ENCODE measurements around the gene KRT6C. TPM values are rescaled to one million over a fixed set of nuclear protein-coding genes. Genes with fewer than 3 reads are reported as not detected.
"Not testable (repeated sequence)": the region's sequence is repeated elsewhere in the genome, so short reads cannot be mapped to it uniquely, and the experiment has no call there.

The KRT6C gene
- total RNA-seq, 5 donors from 2014 or later (not counting 1 experiment from before 2014, with no cell fraction given) = not detected

DNA sequence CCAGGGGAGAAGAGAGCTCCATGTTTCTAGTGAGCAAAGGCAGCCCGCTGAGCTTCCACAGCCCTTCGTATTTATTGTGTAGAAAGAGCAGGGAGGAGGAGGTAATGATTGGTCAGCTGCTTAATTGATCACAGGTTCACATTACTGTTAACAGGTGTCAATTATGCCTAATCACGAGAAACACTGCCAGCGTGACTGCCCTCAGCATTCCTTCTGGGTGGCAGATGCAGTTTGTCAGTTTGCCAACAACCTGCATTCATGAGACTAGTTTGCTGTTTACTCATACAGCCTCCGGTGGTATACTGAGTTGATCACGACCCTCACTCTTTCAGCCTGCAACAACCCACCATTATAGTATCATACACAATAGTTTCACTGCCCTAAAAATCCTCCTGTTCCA is 27.0 kb upstream of the KRT6C start:
- CTCF ChIA-PET = interaction anchor here in 1 of 2 donors (0.8 kb wide), 1 partner anchor 671 kb away, joined by 3 read pairs; no protein-coding TSS in a partner anchor

GRCh38 chr12:52499806-52500560 is 26.4 kb upstream of the KRT6C start:
- Histone ChIP-seq H3K9me3 (no peaks in the 10 kb centered on the region), H3K4me3 (ENCODE audit: control insufficient read depth in 1 of 2, extremely low read depth in 1 of 2, low read length in 1 of 2) (no peak overlapping the region), H3K36me3 (ENCODE audit: control insufficient read depth in 2 of 2, extremely low read depth in 1 of 2, insufficient read depth in 1 of 2, low read length in 1 of 2) (no peaks in the 10 kb centered on the region), H3K27me3 (replicated peaks in 1 of 2; ENCODE audit: control insufficient read depth in 2 of 2, extremely low read depth in 1 of 2, insufficient read depth in 2 of 2, low read length in 1 of 2) (peaks cover 0 to 6% of the 10 kb centered on the region in 2 experiments), H3K27ac (ENCODE audit: low read length) (no peak overlapping the region), H3K4me1 (ENCODE audit: control insufficient read depth in 1 of 2, extremely low read depth in 1 of 2, insufficient read depth in 2 of 2, low read length in 2 of 2) (no peaks in the 10 kb centered on the region)
- Mint-ChIP-seq H3K27ac (no peak overlapping the region), H3K4me3 (no peak overlapping the region), H3K27me3 (peaks cover 10 to 22% of the 10 kb centered on the region in 2 donors), H3K4me1 (peaks cover 0 to 4% (median 1%) of the 10 kb centered on the region in 3 donors), H3K9me3 (peaks cover 0 to 2% (median 0%) of the 10 kb centered on the region in 3 donors), H3K36me3 (no peaks in the 10 kb centered on the region)
- CTCF ChIA-PET = interaction anchor here in 1 of 2 donors (0.8 kb wide), 1 partner anchor 670 kb away, joined by 3 read pairs; no protein-coding TSS in a partner anchor
- POLR2A ChIA-PET = no interaction called here
- WGBS (ENCODE audit: insufficient coverage) = 60% methylated on average over 2 of the region's 5 CpGs
- no peak for DNase-seq
- ATAC-seq (replicated peaks in 1 of 4) = no peak

More for the DNA sequence above, 27.0 kb upstream of the KRT6C start:
- H3K27me3 ChIP-seq (replicated peaks in 1 of 2; ENCODE audit: control insufficient read depth in 2 of 2, extremely low read depth in 1 of 2, insufficient read depth in 2 of 2, low read length in 1 of 2); H3K27ac ChIP-seq (ENCODE audit: low read length); H3K4me3 Mint-ChIP-seq; H3K36me3 ChIP-seq (ENCODE audit: control insufficient read depth in 2 of 2, extremely low read depth in 1 of 2, insufficient read depth in 1 of 2, low read length in 1 of 2); DNase-seq; H3K4me3 ChIP-seq (ENCODE audit: control insufficient read depth in 1 of 2, extremely low read depth in 1 of 2, low read length in 1 of 2); POLR2A ChIA-PET; H3K4me1 ChIP-seq (ENCODE audit: control insufficient read depth in 1 of 2, extremely low read depth in 1 of 2, insufficient read depth in 2 of 2, low read length in 2 of 2); H3K36me3 Mint-ChIP-seq; H3K9me3 Mint-ChIP-seq; ATAC-seq (replicated peaks in 1 of 4); H3K9me3 ChIP-seq; H3K27ac Mint-ChIP-seq; H3K4me1 Mint-ChIP-seq: not testable (repeated sequence)
- WGBS (ENCODE audit: insufficient coverage) = 77% methylated on average over 6 of the region's 6 CpGs
- peaks cover 10 to 28% of the 10 kb centered on the region in 2 donors for H3K27me3 Mint-ChIP-seq

DNA sequence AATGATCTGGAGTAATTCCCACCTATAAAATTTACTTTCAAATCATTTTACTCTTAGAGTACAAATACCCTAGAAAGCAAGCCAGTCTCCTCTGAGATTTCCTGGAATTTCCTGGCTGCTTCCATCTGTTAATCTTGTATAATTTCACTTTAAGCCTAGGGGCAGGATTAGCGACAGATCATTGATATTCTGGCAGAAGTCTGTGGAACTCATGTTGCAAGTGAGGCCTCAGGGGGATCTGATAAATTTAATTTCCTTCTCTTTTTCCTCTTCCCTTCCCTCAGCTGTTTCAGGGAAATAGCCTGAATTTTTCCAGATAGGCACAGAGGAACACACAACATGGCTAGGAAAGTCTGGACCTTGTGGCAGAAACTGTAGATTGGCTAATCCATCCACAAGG is 25.3 kb upstream of the KRT6C start:
- Mint-ChIP-seq H3K27ac (no peak overlapping the region), H3K4me1 (peaks cover 0 to 4% (median 1%) of the 10 kb centered on the region in 3 donors), H3K27me3 (peaks cover 10 to 25% of the 10 kb centered on the region in 2 donors), H3K9me3 (peaks cover 0 to 2% (median 0%) of the 10 kb centered on the region in 3 donors), H3K36me3 (no peaks in the 10 kb centered on the region), H3K4me3 (no peak overlapping the region)
- POLR2A ChIA-PET = interaction anchor here in 1 of 2 donors (0.6 kb wide), 1 partner anchor 269 kb away, joined by 3 read pairs; no protein-coding TSS in a partner anchor
- no peaks in the 10 kb centered on the region for H3K36me3 ChIP-seq (ENCODE audit: control insufficient read depth in 2 of 2, extremely low read depth in 1 of 2, insufficient read depth in 1 of 2, low read length in 1 of 2)
- no peak for DNase-seq
- H3K27ac ChIP-seq (ENCODE audit: low read length) = no peak overlapping the region
- no peaks in the 10 kb centered on the region for H3K9me3 ChIP-seq
- no CpG with 5 or more reads among the region's 1 CpG for WGBS (ENCODE audit: insufficient coverage)
- no peak overlapping the region for H3K4me3 ChIP-seq (ENCODE audit: control insufficient read depth in 1 of 2, extremely low read depth in 1 of 2, low read length in 1 of 2)
- ATAC-seq (replicated peaks in 1 of 4) = no peak
- H3K27me3 ChIP-seq (replicated peaks in 1 of 2; ENCODE audit: control insufficient read depth in 2 of 2, extremely low read depth in 1 of 2, insufficient read depth in 2 of 2, low read length in 1 of 2) = peaks cover 0 to 6% of the 10 kb centered on the region in 2 experiments
- CTCF ChIA-PET = no interaction called here
- no peaks in the 10 kb centered on the region for H3K4me1 ChIP-seq (ENCODE audit: control insufficient read depth in 1 of 2, extremely low read depth in 1 of 2, insufficient read depth in 2 of 2, low read length in 2 of 2)

DNA sequence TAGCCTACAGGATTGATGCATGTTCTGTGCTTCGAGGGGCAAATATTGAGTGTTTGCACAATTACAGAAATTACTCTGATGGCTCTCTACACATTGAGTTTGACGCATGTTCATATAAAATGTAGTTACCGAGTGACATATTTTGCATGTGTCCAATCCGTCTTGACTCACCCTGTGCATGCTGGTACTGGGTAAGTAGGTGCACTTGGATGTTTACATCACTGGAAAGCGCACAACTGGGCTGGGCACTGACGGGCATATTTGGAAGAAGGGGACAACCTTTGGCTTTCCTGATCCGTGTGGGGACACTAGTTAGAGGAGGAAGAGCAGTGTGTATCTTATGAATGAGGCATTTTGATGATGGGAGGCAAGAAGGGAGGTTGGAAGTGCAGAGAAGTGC is 24.4 kb upstream of the KRT6C start:
- ATAC-seq (replicated peaks in 1 of 4) = no peak
- Mint-ChIP-seq H3K27ac (no peak overlapping the region), H3K4me1 (peaks cover 0 to 4% (median 1%) of the 10 kb centered on the region in 3 donors), H3K27me3 (peaks cover 16 to 26% of the 10 kb centered on the region in 2 donors), H3K9me3 (peaks cover 0 to 2% (median 0%) of the 10 kb centered on the region in 3 donors), H3K4me3 (no peak overlapping the region), H3K36me3 (no peaks in the 10 kb centered on the region)
- CTCF ChIA-PET = no interaction called here
- Histone ChIP-seq H3K36me3 (ENCODE audit: control insufficient read depth in 2 of 2, extremely low read depth in 1 of 2, insufficient read depth in 1 of 2, low read length in 1 of 2) (no peaks in the 10 kb centered on the region), H3K9me3 (no peaks in the 10 kb centered on the region), H3K4me1 (ENCODE audit: control insufficient read depth in 1 of 2, extremely low read depth in 1 of 2, insufficient read depth in 2 of 2, low read length in 2 of 2) (no peaks in the 10 kb centered on the region), H3K27ac (ENCODE audit: low read length) (no peak overlapping the region), H3K27me3 (replicated peaks in 1 of 2; ENCODE audit: control insufficient read depth in 2 of 2, extremely low read depth in 1 of 2, insufficient read depth in 2 of 2, low read length in 1 of 2) (peaks cover 0 to 9% of the 10 kb centered on the region in 2 experiments), H3K4me3 (ENCODE audit: control insufficient read depth in 1 of 2, extremely low read depth in 1 of 2, low read length in 1 of 2) (no peak overlapping the region)
- WGBS (ENCODE audit: insufficient coverage) = 87% methylated on average over 7 of the region's 7 CpGs
- POLR2A ChIA-PET = no interaction called here
- DNase-seq = no peak

- ATAC-seq (replicated peaks in 1 of 4) (no peak), DNase-seq (no peak)
- H3K4me3 Mint-ChIP-seq = no peak overlapping the region
- Histone ChIP-seq H3K4me3 (ENCODE audit: control insufficient read depth in 1 of 2, extremely low read depth in 1 of 2, low read length in 1 of 2) (no peak overlapping the region), H3K27me3 (replicated peaks in 1 of 2; ENCODE audit: control insufficient read depth in 2 of 2, extremely low read depth in 1 of 2, insufficient read depth in 2 of 2, low read length in 1 of 2) (peaks cover 0 to 14% of the 10 kb centered on the region in 2 experiments), H3K36me3 (ENCODE audit: control insufficient read depth in 2 of 2, extremely low read depth in 1 of 2, insufficient read depth in 1 of 2, low read length in 1 of 2) (no peaks in the 10 kb centered on the region), H3K27ac (ENCODE audit: low read length) (no peak overlapping the region), H3K4me1 (ENCODE audit: control insufficient read depth in 1 of 2, extremely low read depth in 1 of 2, insufficient read depth in 2 of 2, low read length in 2 of 2) (no peaks in the 10 kb centered on the region), H3K9me3 (no peaks in the 10 kb centered on the region)
- H3K27ac Mint-ChIP-seq = no peak overlapping the region
- POLR2A ChIA-PET = interaction anchor here in 1 of 2 donors (0.7 kb wide), 1 partner anchor 341 kb away, joined by 3 read pairs; no protein-coding TSS in a partner anchor
- peaks cover 26 to 28% of the 10 kb centered on the region in 2 donors for H3K27me3 Mint-ChIP-seq
- CTCF ChIA-PET = no interaction called here
- 80% methylated on average over 1 of the region's 4 CpGs for WGBS (ENCODE audit: insufficient coverage)
- no peaks in the 10 kb centered on the region for H3K36me3 Mint-ChIP-seq
- H3K9me3 Mint-ChIP-seq = peaks cover 0 to 2% (median 0%) of the 10 kb centered on the region in 3 donors
- H3K4me1 Mint-ChIP-seq = peaks cover 0 to 4% (median 1%) of the 10 kb centered on the region in 3 donors
These were observed 23.0 kb upstream of the KRT6C start for GRCh38 chr12:52496590-52497071.

DNA sequence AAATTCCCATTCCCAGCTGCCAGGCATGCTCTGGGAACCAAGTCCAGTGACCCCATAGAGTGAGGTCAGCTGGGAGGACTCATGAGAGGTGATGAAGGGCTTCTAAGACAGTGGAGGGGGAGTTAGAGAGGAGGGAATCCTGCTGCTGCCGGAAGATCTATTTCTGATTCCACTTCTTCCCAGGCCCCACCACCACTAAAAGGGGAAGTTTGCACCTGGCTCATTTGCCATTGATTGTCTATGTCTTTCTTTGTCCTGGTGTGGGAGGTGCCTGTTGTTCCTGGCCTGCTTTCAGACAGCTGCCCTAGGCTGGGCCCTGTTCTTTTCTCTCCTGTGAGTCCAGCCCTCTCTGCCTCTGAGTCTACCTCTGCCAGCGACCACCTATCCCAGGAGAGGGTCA is 22.4 kb upstream of the KRT6C start:
- no peak overlapping the region for H3K27ac Mint-ChIP-seq
- Histone ChIP-seq H3K9me3 (no peaks in the 10 kb centered on the region), H3K36me3 (ENCODE audit: control insufficient read depth in 2 of 2, extremely low read depth in 1 of 2, insufficient read depth in 1 of 2, low read length in 1 of 2) (no peaks in the 10 kb centered on the region), H3K4me1 (ENCODE audit: control insufficient read depth in 1 of 2, extremely low read depth in 1 of 2, insufficient read depth in 2 of 2, low read length in 2 of 2) (no peaks in the 10 kb centered on the region), H3K4me3 (ENCODE audit: control insufficient read depth in 1 of 2, extremely low read depth in 1 of 2, low read length in 1 of 2) (no peak overlapping the region), H3K27ac (ENCODE audit: low read length) (no peak overlapping the region), H3K27me3 (replicated peaks in 1 of 2; ENCODE audit: control insufficient read depth in 2 of 2, extremely low read depth in 1 of 2, insufficient read depth in 2 of 2, low read length in 1 of 2) (peaks cover 0 to 14% of the 10 kb centered on the region in 2 experiments)
- H3K36me3 Mint-ChIP-seq = no peaks in the 10 kb centered on the region
- DNase-seq (no peak), ATAC-seq (replicated peaks in 1 of 4) (no peak)
- peaks cover 0 to 4% (median 1%) of the 10 kb centered on the region in 3 donors for H3K4me1 Mint-ChIP-seq
- POLR2A ChIA-PET = no interaction called here
- no peak overlapping the region for H3K4me3 Mint-ChIP-seq
- H3K9me3 Mint-ChIP-seq = peaks cover 0 to 2% (median 0%) of the 10 kb centered on the region in 3 donors
- no CpG with 5 or more reads among the region's 2 CpGs for WGBS (ENCODE audit: insufficient coverage)
- CTCF ChIA-PET = no interaction called here
- H3K27me3 Mint-ChIP-seq = peaks cover 32 to 33% of the 10 kb centered on the region in 2 donors
